Heart right ventricle (tissue), 16 donors: ENCODE data around the gene HIPK4. TPM values are rescaled to one million over a fixed set of nuclear protein-coding genes. Genes with fewer than 3 reads are reported as not detected.
"Not testable (repeated sequence)": the region's sequence is repeated elsewhere in the genome, so short reads cannot be mapped to it uniquely, and the experiment has no call there.

ENCODE experiments used
- ATAC-seq, 8 donors: fragments of 200-7000 bp; cut with Tn5 transposase; one replicate each; pipeline ENCODE4 v1.9.1; 2020; ENCODE audit warnings: mild to moderate bottlenecking in 8 of 8, moderate library complexity in 8 of 8, moderate number of reproducible peaks in 1 of 8
- DNase-seq, 2 donors: peaks; one replicate each; pipeline ENCODE4 v3.0.0-alpha.2; 2020
- H3K27ac ChIP-seq, 10 donors: fragments of 200-600 bp; sonication (generic) in 2 of 10; one replicate each; pipeline versions ENCODE4 v1.5.0 to v1.8.0; 2020 to 2022; ENCODE audit warnings: mild to moderate bottlenecking in 3 of 10
- H3K27me3 ChIP-seq, 7 donors: fragments of 200-600 bp; one replicate each; pipeline ENCODE4 v1.8.0; 2021 to 2022; ENCODE audit warnings: mild to moderate bottlenecking in 2 of 7
- H3K36me3 ChIP-seq, 9 donors: fragments of 200-600 bp; sonication (generic) in 1 of 9; one replicate each; pipeline versions ENCODE4 v1.5.0 to v1.8.0; 2020 to 2022; ENCODE audit warnings: mild to moderate bottlenecking in 2 of 9
- H3K4me1 ChIP-seq, 9 donors: fragments of 200-600 bp; sonication (generic) in 1 of 9; one replicate each; pipeline versions ENCODE4 v1.5.0 to v1.8.0; 2020 to 2022; ENCODE audit warnings: mild to moderate bottlenecking in 4 of 9
- H3K4me3 ChIP-seq, 10 donors: fragments of 200-600 bp; sonication (generic) in 2 of 10; one replicate each; pipeline versions ENCODE4 v1.5.0 to v1.8.0; 2020 to 2022; ENCODE audit warnings: mild to moderate bottlenecking in 7 of 10, moderate library complexity in 2 of 10
- H3K9me3 ChIP-seq, 11 donors: fragments of 200-600 bp in 10 of 11; sonication (generic) in 2 of 11; one replicate each; pipeline versions ENCODE4 v1.5.0 to v1.8.0; 2013 to 2022; ENCODE audit warnings: mild to moderate bottlenecking in 2 of 11, control low read depth in 1 of 11, moderate library complexity in 1 of 11
- WGBS, 2 donors: extraction: QIAGEN DNeasy Blood & Tissue Kit; methylation state at CpG; one replicate each; pipeline ENCODE4 v1.1.7; 2013; ENCODE audit warnings: inconsistent platforms in 1 of 2; 5-methylcytosine and 5-hydroxymethylcytosine counted together
- intact Hi-C, 10 donors: fragments of 100-400 bp; cut with DNase I; formaldehyde crosslinking; loops; one replicate each; pipeline versions ENCODE4 v1.11.1 to v1.14.2; 2022
- polyA plus RNA-seq, 2 donors: library from polyadenylated mRNA; stranded (reverse); fragments of 200-250 nt; gene quantifications; one replicate each; pipeline ENCODE4 v1.2.3, GENCODE V29; 2013
- total RNA-seq, 10 donors: library from RNA; stranded (reverse); fragmentation: NEBNext Ultra II Directional in 3 of 10; extraction: Animal tissue kit (Norgen Biotek cat#: 25700) in 3 of 10; gene quantifications; one replicate each; pipeline versions ENCODE4 v1.2.1 to v1.2.4, GENCODE V29; 2021 to 2023
- TF ChIP-seq, protein P1 (sequence below), 9 donors: fragments of 200-600 bp; sonication (generic) in 2 of 9; IDR thresholded peaks; one replicate each; pipeline versions ENCODE4 v1.5.0 to v1.8.0; 2021 to 2022; ENCODE audit warnings: antibody characterized with exemption in 9 of 9, mild to moderate bottlenecking in 5 of 9, moderate library complexity in 1 of 9
- donor health status: Arrhythmogenic right ventricular cardiomyopathy.
- donor health status: ischemic (EF 13 %, LVEDD 7.1; RV severe dilation, severe dysfunction).
- donor health status: healthy with polysubstance abuse.
- donor health status: DM: no; HTN: yes; CAD: no.
- donor health status: DM: no; HTN: no; CAD: no.
- donor health status: ischemic (EF 25% LVEDD 6.9; RV normal size, moderate dysfunction).
- donor health status: ischemic (EF 25% LVEDD 5.7; RV mildly dilated, moderate dysfunction).
- donor health status: healthy.
- donor health status: DM: yes; HTN: yes; CAD: no.
- donor health status: Ischemic cardiomyopathy.
- donor health status: ischemic (EF 35%, LVEDD 5.7; RV mildly dilated, moderate dysfunction).
- donor health status: nonischemic (EF 11% LVEDD 7.7; RV severe dilation, severe dysfunction).
- donor health status: DM: yes; HTN: yes; CAD: no.
- donor health status: PGD.
- donor health status: ischemic (EF 29% LVEDD 5.4; RV normal size, mild dysfunction).
- donor health status: nonischemic (EF 23%, LVEDD 6.1; RV moderate dilation, normal function).

The HIPK4 gene
- total and polyA plus RNA-seq, 12 donors = 0.09 to 0.15 (median 0.10) TPM; not detected in 9

DNA sequence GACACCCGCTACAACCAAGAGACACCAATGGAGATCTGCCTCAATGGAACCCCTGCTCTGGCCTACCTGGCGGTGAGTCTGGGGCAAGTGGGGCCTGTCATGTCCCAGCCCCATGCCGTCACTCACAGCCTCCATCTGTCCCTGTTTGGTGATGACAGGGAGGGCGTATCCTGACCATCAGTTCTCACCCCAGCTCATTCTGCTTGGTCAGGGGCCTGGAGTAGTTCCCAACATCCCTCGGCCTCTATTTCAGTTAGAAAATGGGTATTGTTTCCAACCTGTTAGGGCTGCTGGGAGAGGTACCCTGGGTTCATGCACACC lies 18.2 kb downstream of the HIPK4 start:
- DNase-seq (no peak), ATAC-seq (no peak)
- Histone ChIP-seq H3K4me3 (no peak overlapping the region), H3K27ac (no peak overlapping the region), H3K4me1 (no peaks in the 10 kb centered on the region), H3K27me3 (no peaks in the 10 kb centered on the region), H3K9me3 (no peaks in the 10 kb centered on the region), H3K36me3 (peaks cover 0 to 99% (median 33%) of the 10 kb centered on the region in 9 donors)
- intact Hi-C loops = no loop called here
- WGBS, 2 donors = 94 to 95% methylated on average over 5 of the region's 5 CpGs
- TF ChIP-seq, protein P1, sequence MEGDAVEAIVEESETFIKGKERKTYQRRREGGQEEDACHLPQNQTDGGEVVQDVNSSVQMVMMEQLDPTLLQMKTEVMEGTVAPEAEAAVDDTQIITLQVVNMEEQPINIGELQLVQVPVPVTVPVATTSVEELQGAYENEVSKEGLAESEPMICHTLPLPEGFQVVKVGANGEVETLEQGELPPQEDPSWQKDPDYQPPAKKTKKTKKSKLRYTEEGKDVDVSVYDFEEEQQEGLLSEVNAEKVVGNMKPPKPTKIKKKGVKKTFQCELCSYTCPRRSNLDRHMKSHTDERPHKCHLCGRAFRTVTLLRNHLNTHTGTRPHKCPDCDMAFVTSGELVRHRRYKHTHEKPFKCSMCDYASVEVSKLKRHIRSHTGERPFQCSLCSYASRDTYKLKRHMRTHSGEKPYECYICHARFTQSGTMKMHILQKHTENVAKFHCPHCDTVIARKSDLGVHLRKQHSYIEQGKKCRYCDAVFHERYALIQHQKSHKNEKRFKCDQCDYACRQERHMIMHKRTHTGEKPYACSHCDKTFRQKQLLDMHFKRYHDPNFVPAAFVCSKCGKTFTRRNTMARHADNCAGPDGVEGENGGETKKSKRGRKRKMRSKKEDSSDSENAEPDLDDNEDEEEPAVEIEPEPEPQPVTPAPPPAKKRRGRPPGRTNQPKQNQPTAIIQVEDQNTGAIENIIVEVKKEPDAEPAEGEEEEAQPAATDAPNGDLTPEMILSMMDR (IDR thresholded peaks at IDR 0.05) = no peak

- Histone ChIP-seq H3K9me3 (no peaks in the 10 kb centered on the region), H3K4me1 (peaks cover 0 to 4% (median 0%) of the 10 kb centered on the region in 9 donors), H3K27ac (no peak overlapping the region), H3K36me3 (peaks cover 0 to 98% (median 30%) of the 10 kb centered on the region in 9 donors), H3K27me3 (no peaks in the 10 kb centered on the region), H3K4me3 (no peak overlapping the region)
- 85 to 89% methylated on average over 7 of the region's 7 CpGs for WGBS, 2 donors
- intact Hi-C loops = no loop called here
- DNase-seq (no peak), ATAC-seq (no peak)
- TF ChIP-seq, protein P1 (IDR thresholded peaks at IDR 0.05) = no peak
Observed at GRCh38 chr19:40370997-40371801, 18.8 kb downstream of the HIPK4 start.

- intact Hi-C loops, DNase-seq, ATAC-seq, H3K27me3 ChIP-seq, H3K9me3 ChIP-seq, H3K27ac ChIP-seq, H3K4me3 ChIP-seq: not testable (repeated sequence)
- WGBS, 2 donors = 96% methylated on average over 3 of the region's 3 CpGs
- peaks cover 0 to 89% (median 26%) of the 10 kb centered on the region in 9 donors for H3K36me3 ChIP-seq
- H3K4me1 ChIP-seq = peaks cover 0 to 14% (median 2%) of the 10 kb centered on the region in 9 donors
Observed at GRCh38 chr19:40370253-40370652, 19.7 kb downstream of the HIPK4 start.

GRCh38 chr19:40369797-40370196 lies 20.2 kb downstream of the HIPK4 start:
- peaks cover 0 to 85% (median 22%) of the 10 kb centered on the region in 9 donors for H3K36me3 ChIP-seq
- no peak overlapping the region for H3K27ac ChIP-seq
- ATAC-seq (no peak), DNase-seq (no peak)
- 87 to 91% methylated on average over 12 of the region's 12 CpGs for WGBS, 2 donors
- intact Hi-C loops = no loop called here
- no peaks in the 10 kb centered on the region for H3K27me3 ChIP-seq
- H3K4me1 ChIP-seq = peaks cover 0 to 18% (median 2%) of the 10 kb centered on the region in 9 donors
- H3K9me3 ChIP-seq = no peaks in the 10 kb centered on the region
- TF ChIP-seq, protein P1 (IDR thresholded peaks at IDR 0.05) = no peak
- H3K4me3 ChIP-seq = no peak overlapping the region
